GM12878 (cell line): ENCODE results near the gene S1PR4. TPM values are rescaled to one million over a fixed set of nuclear protein-coding genes. Genes with fewer than 3 reads are reported as not detected.

ENCODE experiments used
- CREM ChIP-seq: IDR thresholded peaks from 2 replicates; pipeline ENCODE4 v1.6.1; 2014; ENCODE audit warnings: antibody characterized with exemption, low read depth
- EZH2 ChIP-seq: IDR thresholded peaks from 2 replicates; pipeline ENCODE4 v1.6.1; 2012; ENCODE audit warnings: low read depth, mild to moderate bottlenecking, control low read depth, inconsistent platforms, low read length, borderline replicate concordance; ENCODE audit not compliant: control insufficient read depth
- HCFC1 ChIP-seq: fragments of 150-350 bp; IDR thresholded peaks from 2 replicates; pipeline ENCODE4 v1.6.1; 2014; ENCODE audit warnings: low read length
- KAT2A ChIP-seq: conservative IDR thresholded peaks from 2 replicates; pipeline ENCODE4 v1.6.1; 2011; ENCODE audit warnings: low read depth, low read length; ENCODE audit not compliant: control insufficient read depth
- NFXL1 ChIP-seq: fragments of 450-650 bp; IDR thresholded peaks from 2 replicates; pipeline ENCODE4 v1.6.1; 2017; ENCODE audit warnings: antibody characterized with exemption, mild to moderate bottlenecking, borderline replicate concordance
- POLR2AphosphoS2 ChIP-seq: IDR thresholded peaks from 2 replicates; pipeline ENCODE4 v1.6.1; 2011; ENCODE audit warnings: low read depth, mild to moderate bottlenecking, low read length, improper control_type of control experiment, moderate library complexity
- RB1 ChIP-seq: fragments of 450-650 bp; formaldehyde crosslinking; IDR thresholded peaks from 2 replicates; pipeline ENCODE4 v1.6.1; 2017; ENCODE audit warnings: mild to moderate bottlenecking, borderline replicate concordance
- RFX5 ChIP-seq: IDR thresholded peaks from 2 replicates; pipeline ENCODE4 v1.6.1; 2011; ENCODE audit warnings: low read depth, low read length, improper control_type of control experiment
- polyA plus RNA-seq, 11 experiments: library from polyadenylated mRNA; depleted of rRNA in 4 of 11; unstranded in 6 of 11; stranded (reverse) in 5 of 11; fragments of >200 nt; fragmentation: Nextera tagmentation in 4 of 11; fragmentation: Illumina TruSeq in 1 of 11; extraction: Ambion mirVana in 4 of 11; extraction: Trizol in 1 of 11; gene quantifications; 1 replicate in 1 of 11; 2 replicates in 10 of 11; pipeline versions ENCODE4 v1.2.1 to v1.2.3, GENCODE V29; 2011 to 2016; ENCODE audit warnings: inconsistent platforms in 2 of 11, missing spikeins in 2 of 11, low read depth in 1 of 11
- total RNA-seq, 4 experiments: library from RNA; depleted of rRNA in 3 of 4; stranded (reverse); fragments of >200 nt in 3 of 4; fragmentation: Illumina TruSeq in 1 of 4; extraction: Trizol in 1 of 4; gene quantifications; 2 replicates each; pipeline versions ENCODE4 v1.2.1 to v1.2.3, GENCODE V29; 2013 to 2021
- TF ChIP-seq, protein P1 (sequence below): fragments of 450-650 bp; formaldehyde crosslinking; IDR thresholded peaks from 2 replicates; pipeline ENCODE4 v1.4.0; 2020; ENCODE audit warnings: mild to moderate bottlenecking, moderate library complexity
- TF ChIP-seq, protein P2 (sequence below): IDR thresholded peaks from 2 replicates; pipeline ENCODE4 v1.6.1; 2011; ENCODE audit warnings: borderline replicate concordance, low read depth, mild to moderate bottlenecking, moderate library complexity, low read length; ENCODE audit not compliant: insufficient read depth, poor library complexity, severe bottlenecking

S1PR4 gene
- total and polyA plus RNA-seq, 10 of the 15 experiments (the other 5 are each of a cell fraction or from before 2014, with no cell fraction given), result 0.19 to 57.7 (median 32.4) TPM; not detected in 1

DNA sequence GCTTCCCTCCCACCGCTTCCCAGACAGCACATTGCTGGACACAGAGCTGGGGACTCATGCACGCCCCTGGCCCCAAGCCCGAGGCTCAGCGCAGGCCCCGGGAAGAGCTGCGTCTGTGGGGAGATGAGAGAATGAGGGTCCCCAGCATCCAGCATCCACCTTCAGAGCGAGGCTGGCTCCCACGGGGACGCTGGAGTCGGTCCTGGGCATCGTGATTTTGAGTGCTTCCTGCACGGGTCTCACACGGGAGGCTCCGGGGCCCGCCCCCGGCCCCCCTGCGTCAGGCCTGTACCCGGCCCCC lies 11.9 kb downstream of the S1PR4 start (continued):
- TF ChIP-seq, protein P1, sequence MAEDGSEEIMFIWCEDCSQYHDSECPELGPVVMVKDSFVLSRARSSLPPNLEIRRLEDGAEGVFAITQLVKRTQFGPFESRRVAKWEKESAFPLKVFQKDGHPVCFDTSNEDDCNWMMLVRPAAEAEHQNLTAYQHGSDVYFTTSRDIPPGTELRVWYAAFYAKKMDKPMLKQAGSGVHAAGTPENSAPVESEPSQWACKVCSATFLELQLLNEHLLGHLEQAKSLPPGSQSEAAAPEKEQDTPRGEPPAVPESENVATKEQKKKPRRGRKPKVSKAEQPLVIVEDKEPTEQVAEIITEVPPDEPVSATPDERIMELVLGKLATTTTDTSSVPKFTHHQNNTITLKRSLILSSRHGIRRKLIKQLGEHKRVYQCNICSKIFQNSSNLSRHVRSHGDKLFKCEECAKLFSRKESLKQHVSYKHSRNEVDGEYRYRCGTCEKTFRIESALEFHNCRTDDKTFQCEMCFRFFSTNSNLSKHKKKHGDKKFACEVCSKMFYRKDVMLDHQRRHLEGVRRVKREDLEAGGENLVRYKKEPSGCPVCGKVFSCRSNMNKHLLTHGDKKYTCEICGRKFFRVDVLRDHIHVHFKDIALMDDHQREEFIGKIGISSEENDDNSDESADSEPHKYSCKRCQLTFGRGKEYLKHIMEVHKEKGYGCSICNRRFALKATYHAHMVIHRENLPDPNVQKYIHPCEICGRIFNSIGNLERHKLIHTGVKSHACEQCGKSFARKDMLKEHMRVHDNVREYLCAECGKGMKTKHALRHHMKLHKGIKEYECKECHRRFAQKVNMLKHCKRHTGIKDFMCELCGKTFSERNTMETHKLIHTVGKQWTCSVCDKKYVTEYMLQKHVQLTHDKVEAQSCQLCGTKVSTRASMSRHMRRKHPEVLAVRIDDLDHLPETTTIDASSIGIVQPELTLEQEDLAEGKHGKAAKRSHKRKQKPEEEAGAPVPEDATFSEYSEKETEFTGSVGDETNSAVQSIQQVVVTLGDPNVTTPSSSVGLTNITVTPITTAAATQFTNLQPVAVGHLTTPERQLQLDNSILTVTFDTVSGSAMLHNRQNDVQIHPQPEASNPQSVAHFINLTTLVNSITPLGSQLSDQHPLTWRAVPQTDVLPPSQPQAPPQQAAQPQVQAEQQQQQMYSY (CRISPR knock-in tag), result no peak
- no peak for TF ChIP-seq KAT2A
- TF ChIP-seq HCFC1, result no peak
- no peak for TF ChIP-seq EZH2
- no peak for TF ChIP-seq RFX5
- TF ChIP-seq, protein P2, sequence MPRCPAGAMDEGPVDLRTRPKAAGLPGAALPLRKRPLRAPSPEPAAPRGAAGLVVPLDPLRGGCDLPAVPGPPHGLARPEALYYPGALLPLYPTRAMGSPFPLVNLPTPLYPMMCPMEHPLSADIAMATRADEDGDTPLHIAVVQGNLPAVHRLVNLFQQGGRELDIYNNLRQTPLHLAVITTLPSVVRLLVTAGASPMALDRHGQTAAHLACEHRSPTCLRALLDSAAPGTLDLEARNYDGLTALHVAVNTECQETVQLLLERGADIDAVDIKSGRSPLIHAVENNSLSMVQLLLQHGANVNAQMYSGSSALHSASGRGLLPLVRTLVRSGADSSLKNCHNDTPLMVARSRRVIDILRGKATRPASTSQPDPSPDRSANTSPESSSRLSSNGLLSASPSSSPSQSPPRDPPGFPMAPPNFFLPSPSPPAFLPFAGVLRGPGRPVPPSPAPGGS, result no peak
- no peak for TF ChIP-seq RB1
- TF ChIP-seq POLR2AphosphoS2, result no peak
- no peak for TF ChIP-seq NFXL1
- TF ChIP-seq CREM, result no peak
